ENCODE data around the gene TMPRSS4. TPM values are rescaled to one million over a fixed set of nuclear protein-coding genes. Genes with fewer than 3 reads are reported as not detected.

The TMPRSS4 gene
- total RNA-seq, 1 experiment from 2014 or later = not detected

- Histone ChIP-seq H4K20me1 (ENCODE audit: control insufficient read depth, insufficient read depth, insufficient read length) (no peaks in the 10 kb centered on the region), H4K5ac (ENCODE audit: insufficient read length, low read depth, low read length) (no peak overlapping the region), H3K79me1 (ENCODE audit: insufficient read depth, low read depth, low read length, poor library complexity, severe bottlenecking) (no peaks in the 10 kb centered on the region), H2AK5ac (ENCODE audit: insufficient read length, low read length) (no peak overlapping the region), H2BK120ac (ENCODE audit: low read depth, low read length, poor library complexity, severe bottlenecking) (no peak overlapping the region), H3K14ac (ENCODE audit: insufficient read depth, low read length) (no peak overlapping the region), H4K91ac (ENCODE audit: insufficient read length, low read depth, low read length) (no peak overlapping the region), H3K4me1 (ENCODE audit: insufficient read depth, low read length) (no peaks in the 10 kb centered on the region), H3K4me2 (ENCODE audit: insufficient read depth, insufficient read length, low read length) (no peak overlapping the region), H3K27me3 (ENCODE audit: insufficient read depth, low read length) (no peaks in the 10 kb centered on the region), H3K23me2 (ENCODE audit: insufficient read length, low read depth, low read length, poor library complexity, severe bottlenecking) (no peaks in the 10 kb centered on the region), H3K18ac (ENCODE audit: insufficient read length, low read depth, low read length) (no peak overlapping the region), H3T11ph (ENCODE audit: low read length) (no peak overlapping the region), H2BK5ac (ENCODE audit: insufficient read length, low read length) (no peak overlapping the region), H2BK20ac (ENCODE audit: low read depth, low read length, poor library complexity, severe bottlenecking) (no peak overlapping the region), H2AFZ (ENCODE audit: low read length) (no peak overlapping the region), H3K79me2 (ENCODE audit: insufficient read depth, low read length) (no peaks in the 10 kb centered on the region), H4K8ac (replicated peaks; ENCODE audit: insufficient read length, low read depth, low read length) (no peak overlapping the region), H3K56ac (ENCODE audit: insufficient read length, low read depth, low read length) (no peak overlapping the region), H3K23ac (ENCODE audit: insufficient read length, low read depth, low read length) (no peak overlapping the region), H3K27ac (ENCODE audit: insufficient read length, low read depth, low read length) (no peak overlapping the region), H3K4ac (ENCODE audit: low read depth, low read length) (no peak overlapping the region; the same call in 1 of the 2 replicates), H3K9ac (ENCODE audit: extremely low read depth, insufficient read length, low read length) (no peak overlapping the region), H3K9me3 (ENCODE audit: control insufficient read depth, low read depth, low read length) (no peaks in the 10 kb centered on the region), H2BK15ac (ENCODE audit: low read depth, low read length) (no peak overlapping the region), H2BK12ac (ENCODE audit: insufficient read length, low read depth, low read length) (no peak overlapping the region)
- TF ChIP-seq CTCF (conservative IDR thresholded peaks at IDR 0.05) = no peak
- no peak overlapping the region; a peak in 1 of 5 replicates for H3K4me3 Mint-ChIP-seq
- no CpG with 5 or more reads among the region's 9 CpGs for WGBS (ENCODE audit: extremely low coverage, insufficient read length, low lambda C conversion rate)
- no peaks in the 10 kb centered on the region for H3K36me3 Mint-ChIP-seq (ENCODE audit: insufficient read depth in 1 of 3, low read depth in 3 of 3)
- H3K27ac Mint-ChIP-seq = peak overlapping the region in 1 of 3 experiments; percentile 37; a peak in 2 of 7 replicates
- H3K27me3 Mint-ChIP-seq (ENCODE audit: low read depth) = peaks cover 9% of the 10 kb centered on the region
- H3K9me3 Mint-ChIP-seq = peaks cover 0 to 2% of the 10 kb centered on the region in 2 experiments; a peak in 2 of 5 replicates
- no peak for DNase-seq
- peaks cover 22 to 31% of the 10 kb centered on the region in 2 experiments for H3K4me1 Mint-ChIP-seq
Measured at GRCh38 chr11:118117790-118118601, 41.1 kb downstream of the TMPRSS4 start.
